H1 (cell line): Measurements from ENCODE around the gene MYCBP2. TPM values are rescaled to one million over a fixed set of nuclear protein-coding genes. Genes with fewer than 3 reads are reported as not detected.
"Not testable (repeated sequence)": the region's sequence is repeated elsewhere in the genome, so short reads cannot be mapped to it uniquely, and the experiment has no call there.

Experiments used
- CTCF ChIA-PET: fragments of 300-600 bp; sonication (Branson Sonifier 250); formaldehyde crosslinking; loops from one replicate; lab custom pipeline; 2021; ENCODE audit not compliant: partially characterized antibody; lab: Charles Lee
- POLR2A ChIA-PET: fragments of 300-600 bp; sonication (Branson Sonifier 250); formaldehyde crosslinking; loops from one replicate; lab custom pipeline; 2021; ENCODE audit warnings: inconsistent platforms; ENCODE audit not compliant: partially characterized antibody; lab: Charles Lee
- DNase-seq, 2 experiments: peaks; one replicate each; pipeline versions ENCODE4 v3.0.0 to v3.0.0-alpha.2; 2010 to 2022; ENCODE audit warnings: low spot score in 2 of 2, low read depth in 1 of 2, mixed read lengths in 1 of 2
- FAIRE-seq: peaks from 2 replicates; lab custom pipeline; 2011; peaks lifted over from hg19 to GRCh38; lab: Jason Lieb, UNC
- H2AFZ ChIP-seq: 2 replicates; pipeline ENCODE4 v1.8.1; 2012; ENCODE audit warnings: low read length, inconsistent platforms
- H2AK5ac ChIP-seq: 2 replicates; pipeline ENCODE4 v1.6.1; 2013; ENCODE audit warnings: low read depth, low read length
- H2BK120ac ChIP-seq: replicated peaks from 2 replicates; pipeline ENCODE3; 2013; ENCODE audit warnings: low read depth, low read length, inconsistent platforms
- H2BK12ac ChIP-seq: 2 replicates; pipeline ENCODE4 v1.6.1; 2013; ENCODE audit warnings: low read depth, low read length
- H2BK15ac ChIP-seq: 2 replicates; pipeline ENCODE4 v1.6.1; 2013; ENCODE audit warnings: low read length
- H2BK20ac ChIP-seq: 2 replicates; pipeline ENCODE4 v1.6.1; 2013; ENCODE audit warnings: low read length
- H2BK5ac ChIP-seq: 2 replicates; pipeline ENCODE4 v1.6.1; 2013; ENCODE audit warnings: low read depth, low read length
- H3K14ac ChIP-seq: 2 replicates; pipeline ENCODE4 v1.6.1; 2013; ENCODE audit warnings: inconsistent platforms; ENCODE audit not compliant: insufficient read length
- H3K18ac ChIP-seq: 2 replicates; pipeline ENCODE4 v1.6.1; 2013; ENCODE audit warnings: low read length; ENCODE audit errors: extremely low read depth
- H3K23ac ChIP-seq: 2 replicates; pipeline ENCODE4 v1.6.1; 2013; ENCODE audit warnings: inconsistent platforms; ENCODE audit not compliant: insufficient read length
- H3K23me2 ChIP-seq: 2 replicates; pipeline ENCODE4 v1.6.1; 2013; ENCODE audit warnings: low read depth, low read length
- H3K27ac ChIP-seq: 2 replicates; pipeline ENCODE4 v1.6.1; 2011; ENCODE audit warnings: low read depth, low read length, inconsistent platforms
- H3K27me3 ChIP-seq, 4 experiments: replicated peaks in 1 of 4; 1 replicate in 1 of 4; 2 replicates in 3 of 4; pipeline versions ENCODE4 v1.6.1 to v1.8.1; 2011 to 2013; ENCODE audit warnings: low read length in 3 of 4, mild to moderate bottlenecking in 3 of 4, inconsistent platforms in 2 of 4, mixed read lengths in 2 of 4, moderate library complexity in 1 of 4; ENCODE audit not compliant: control insufficient read depth in 3 of 4, insufficient read depth in 3 of 4; ENCODE audit errors: extremely low read depth in 1 of 4
- H3K36me3 ChIP-seq, 4 experiments: 2 replicates each; pipeline versions ENCODE4 v1.6.1 to v1.8.1; 2011 to 2013; ENCODE audit warnings: mild to moderate bottlenecking in 4 of 4, low read length in 3 of 4, moderate library complexity in 2 of 4, control low read depth in 1 of 4, inconsistent platforms in 1 of 4; ENCODE audit not compliant: insufficient read depth in 4 of 4, control insufficient read depth in 2 of 4
- H3K4ac ChIP-seq: replicated peaks from 2 replicates; pipeline ENCODE3; 2013; ENCODE audit warnings: low read length, low read depth, mixed read lengths, inconsistent platforms; ENCODE audit not compliant: insufficient read length
- H3K4me1 ChIP-seq, 4 experiments: replicated peaks in 1 of 4; 1 replicate in 1 of 4; 2 replicates in 3 of 4; pipeline versions ENCODE4 v1.6.1 to v1.8.1; 2011 to 2013; ENCODE audit warnings: low read length in 3 of 4, inconsistent platforms in 2 of 4, mixed read lengths in 1 of 4; ENCODE audit not compliant: insufficient read depth in 4 of 4, control insufficient read depth in 3 of 4
- H3K4me2 ChIP-seq, 2 experiments: 2 replicates each; pipeline versions ENCODE4 v1.6.1 to v1.8.1; 2011 to 2013; ENCODE audit warnings: low read depth in 2 of 2, low read length in 2 of 2, control low read depth in 1 of 2, inconsistent platforms in 1 of 2, mild to moderate bottlenecking in 1 of 2; ENCODE audit not compliant: insufficient read depth in 1 of 2
- H3K4me3 ChIP-seq, 4 experiments: fragments of 200-600, 300-600 bp in 1 of 4; sonication (generic), shearing (Covaris generic), sonication (Bioruptor Twin) in 1 of 4; 2 replicates each; pipeline versions ENCODE4 v1.5.1 to v1.8.1; 2011 to 2016; ENCODE audit warnings: low read length in 4 of 4, low read depth in 3 of 4, control low read depth in 2 of 4, inconsistent platforms in 2 of 4, mild to moderate bottlenecking in 2 of 4, mixed read lengths in 1 of 4, moderate library complexity in 1 of 4; ENCODE audit not compliant: insufficient read depth in 2 of 4; ENCODE audit errors: extremely low read depth in 1 of 4
- H3K56ac ChIP-seq: replicated peaks from 2 replicates; pipeline ENCODE3; 2013; ENCODE audit warnings: low read depth, mild to moderate bottlenecking, mixed read lengths, low read length, inconsistent platforms; ENCODE audit not compliant: insufficient read length
- H3K79me1 ChIP-seq: 2 replicates; pipeline ENCODE4 v1.6.1; 2013; ENCODE audit warnings: low read depth, low read length, control low read depth
- H3K79me2 ChIP-seq, 2 experiments: 2 replicates each; pipeline versions ENCODE4 v1.6.1 to v1.8.1; 2012 to 2013; ENCODE audit warnings: low read length in 2 of 2, mild to moderate bottlenecking in 2 of 2, inconsistent platforms in 1 of 2; ENCODE audit not compliant: insufficient read depth in 2 of 2, control insufficient read depth in 1 of 2
- H3K9ac ChIP-seq, 4 experiments: replicated peaks in 1 of 4; 1 replicate in 1 of 4; 2 replicates in 3 of 4; pipeline versions ENCODE4 v1.6.1 to v1.8.1; 2011 to 2013; ENCODE audit warnings: low read depth in 3 of 4, low read length in 3 of 4, control low read depth in 2 of 4, mild to moderate bottlenecking in 2 of 4, moderate library complexity in 2 of 4, inconsistent platforms in 1 of 4; ENCODE audit errors: extremely low read depth in 1 of 4
- H3K9me3 ChIP-seq, 2 experiments: 2 replicates each; pipeline versions ENCODE4 v1.6.1 to v1.8.1; 2012 to 2013; ENCODE audit warnings: mild to moderate bottlenecking in 2 of 2, moderate library complexity in 2 of 2, control low read depth in 1 of 2, inconsistent platforms in 1 of 2, low read depth in 1 of 2, low read length in 1 of 2, mixed read lengths in 1 of 2; ENCODE audit not compliant: insufficient read depth in 2 of 2
- H4K20me1 ChIP-seq, 2 experiments: replicated peaks in 1 of 2; 2 replicates each; pipeline versions ENCODE3 to v1.8.1; 2011 to 2013; ENCODE audit warnings: inconsistent platforms in 2 of 2, low read length in 2 of 2, mild to moderate bottlenecking in 1 of 2; ENCODE audit not compliant: insufficient read depth in 2 of 2, control insufficient read depth in 1 of 2
- H4K5ac ChIP-seq: 2 replicates; pipeline ENCODE4 v1.6.1; 2013; ENCODE audit warnings: low read length, low read depth, mixed read lengths, inconsistent platforms; ENCODE audit not compliant: insufficient read length
- H4K8ac ChIP-seq: 2 replicates; pipeline ENCODE4 v1.8.0; 2013; ENCODE audit warnings: mild to moderate bottlenecking, moderate library complexity, low read length, inconsistent platforms; ENCODE audit not compliant: insufficient read depth; ENCODE audit errors: extremely low read depth
- H4K91ac ChIP-seq: replicated peaks from 2 replicates; pipeline ENCODE3; 2013; ENCODE audit warnings: low read length, mixed read lengths, inconsistent platforms; ENCODE audit not compliant: insufficient read length
- BACH1 ChIP-seq: IDR thresholded peaks from 2 replicates; pipeline ENCODE4 v1.6.1; 2012; ENCODE audit warnings: low read length, improper control_type of control experiment
- SP4 ChIP-seq: IDR thresholded peaks from 2 replicates; pipeline ENCODE4 v1.6.1; 2012; ENCODE audit warnings: low read length, inconsistent platforms
- WGBS, 2 experiments: shearing (Covaris generic) in 1 of 2; methylation state at CpG; one replicate each; pipeline versions ENCODE4 v1.1.6 to v1.1.7; 2013 to 2015; ENCODE audit warnings: low lambda C conversion rate in 2 of 2, mixed read lengths in 2 of 2, inconsistent platforms in 1 of 2, low coverage in 1 of 2, missing lambda C conversion rate in 1 of 2; ENCODE audit not compliant: insufficient replicate concordance in 2 of 2, insufficient coverage in 1 of 2, insufficient read length in 1 of 2; ENCODE audit errors: extremely low coverage in 1 of 2, missing lambda C conversion rate in 1 of 2; 5-methylcytosine and 5-hydroxymethylcytosine counted together
- polyA plus RNA-seq, 7 experiments: library from polyadenylated mRNA; depleted of rRNA in 3 of 7; stranded (reverse) in 5 of 7; unstranded in 2 of 7; fragments of >200 nt in 5 of 7; fragments of 200-250 nt in 2 of 7; gene quantifications; 1 replicate in 5 of 7; 2 replicates in 1 of 7; 4 replicates in 1 of 7; pipeline versions ENCODE4 v1.2.1 to v1.2.3, GENCODE V29; 2011 to 2013; ENCODE audit warnings: missing spikeins in 2 of 7, mixed read lengths in 2 of 7
- total RNA-seq: library from RNA; stranded (reverse); fragmentation: NEBNext Ultra II Directional; extraction: Animal tissue kit (Norgen Biotek cat#: 25700); gene quantifications from 2 replicates; pipeline ENCODE4 v1.2.1, GENCODE V29; 2021

Gene MYCBP2
- total and polyA plus RNA-seq, 2 of the 8 experiments (the other 6 are each of a cell fraction or from before 2014, with no cell fraction given) = 19.0 to 52.1 TPM

GRCh38 chr13:77349365-77349764 lies 22.5 kb upstream of the MYCBP2 start (continued):
- TF ChIP-seq BACH1 (no peak), SP4 (no peak)

- H4K5ac ChIP-seq, H4K91ac ChIP-seq, H3K9me3 ChIP-seq, H3K27ac ChIP-seq, CTCF ChIA-PET, H3K18ac ChIP-seq, H3K79me1 ChIP-seq, H3K27me3 ChIP-seq, H3K9ac ChIP-seq, POLR2A ChIA-PET, H4K8ac ChIP-seq, DNase-seq, H2BK20ac ChIP-seq, H3K14ac ChIP-seq, H3K4ac ChIP-seq, H2BK5ac ChIP-seq, H3K56ac ChIP-seq, H3K23ac ChIP-seq, H2AK5ac ChIP-seq, H3K23me2 ChIP-seq, H3K4me1 ChIP-seq, H2AFZ ChIP-seq, FAIRE-seq, H3K4me2 ChIP-seq, H2BK120ac ChIP-seq, H3K36me3 ChIP-seq, H2BK12ac ChIP-seq, H4K20me1 ChIP-seq, H3K79me2 ChIP-seq, H2BK15ac ChIP-seq, H3K4me3 ChIP-seq: not testable (repeated sequence)
- WGBS, 2 experiments = 91% methylated on average over 3 of the region's 3 CpGs; no CpG with 5 or more reads in 1 of the 2 experiments
Measured at GRCh38 chr13:77347351-77347750, 20.5 kb upstream of the MYCBP2 start.
